H1 (cell line): ENCODE results near the gene PLK4. TPM values are rescaled to one million over a fixed set of nuclear protein-coding genes. Genes with fewer than 3 reads are reported as not detected.

Experiments
- CHD7 ChIP-seq: fragments of 300-600 bp; sonication (generic); IDR thresholded peaks from 2 replicates; pipeline ENCODE4 v1.7.1; 2012; ENCODE audit warnings: low read length, moderate library complexity, mild to moderate bottlenecking, inconsistent platforms; ENCODE audit not compliant: insufficient replicate concordance
- CREB1 ChIP-seq: IDR thresholded peaks from 2 replicates; pipeline ENCODE4 v1.6.1; 2012; ENCODE audit warnings: inconsistent platforms
- EP300 ChIP-seq, 2 experiments: IDR thresholded peaks; 1 replicate in 1 of 2; 2 replicates in 1 of 2; pipeline ENCODE4 v1.6.1; 2011 to 2012; ENCODE audit warnings: low read depth in 2 of 2, low read length in 2 of 2, mild to moderate bottlenecking in 2 of 2, borderline replicate concordance in 1 of 2, inconsistent platforms in 1 of 2, moderate library complexity in 1 of 2
- HDAC2 ChIP-seq, 2 experiments: fragments of 300-600 bp in 1 of 2; sonication (generic) in 1 of 2; IDR thresholded peaks; 2 replicates each; pipeline ENCODE4 v1.6.1; 2011 to 2012; ENCODE audit warnings: low read depth in 2 of 2, low read length in 2 of 2, mild to moderate bottlenecking in 2 of 2, moderate library complexity in 2 of 2, borderline replicate concordance in 1 of 2, inconsistent platforms in 1 of 2
- KDM5A ChIP-seq: fragments of 200-600 bp; IDR thresholded peaks from 2 replicates; pipeline ENCODE4 v1.7.1; 2012; ENCODE audit warnings: mild to moderate bottlenecking, low read length, inconsistent platforms, mixed read lengths
- POLR2A ChIP-seq, 2 experiments: IDR thresholded peaks; 1 replicate in 1 of 2; 2 replicates in 1 of 2; pipeline ENCODE4 v1.6.1; 2011; ENCODE audit warnings: low read depth in 2 of 2, low read length in 2 of 2, mild to moderate bottlenecking in 2 of 2; ENCODE audit errors: control extremely low read depth in 1 of 2
- RBBP5 ChIP-seq: IDR thresholded peaks from 2 replicates; pipeline ENCODE4 v1.7.1; 2012; ENCODE audit warnings: low read depth, mild to moderate bottlenecking, inconsistent platforms, low read length, moderate library complexity, borderline replicate concordance
- SIRT6 ChIP-seq: IDR thresholded peaks from one replicate; pipeline ENCODE4 v1.7.1; 2012; ENCODE audit warnings: low read length, inconsistent platforms
- TCF12 ChIP-seq: IDR thresholded peaks from 2 replicates; pipeline ENCODE4 v1.6.1; 2011; ENCODE audit warnings: low read depth, mild to moderate bottlenecking, low read length
- polyA plus RNA-seq, 7 experiments: library from polyadenylated mRNA; depleted of rRNA in 3 of 7; stranded (reverse) in 5 of 7; unstranded in 2 of 7; fragments of >200 nt in 5 of 7; fragments of 200-250 nt in 2 of 7; gene quantifications; 1 replicate in 5 of 7; 2 replicates in 1 of 7; 4 replicates in 1 of 7; pipeline versions ENCODE4 v1.2.1 to v1.2.3, GENCODE V29; 2011 to 2013; ENCODE audit warnings: missing spikeins in 2 of 7, mixed read lengths in 2 of 7
- total RNA-seq: library from RNA; stranded (reverse); fragmentation: NEBNext Ultra II Directional; extraction: Animal tissue kit (Norgen Biotek cat#: 25700); gene quantifications from 2 replicates; pipeline ENCODE4 v1.2.1, GENCODE V29; 2021

Gene PLK4
- total and polyA plus RNA-seq, 2 of the 8 experiments (the other 6 are each of a cell fraction or from before 2014, with no cell fraction given), result 23.3 to 35.2 TPM

DNA sequence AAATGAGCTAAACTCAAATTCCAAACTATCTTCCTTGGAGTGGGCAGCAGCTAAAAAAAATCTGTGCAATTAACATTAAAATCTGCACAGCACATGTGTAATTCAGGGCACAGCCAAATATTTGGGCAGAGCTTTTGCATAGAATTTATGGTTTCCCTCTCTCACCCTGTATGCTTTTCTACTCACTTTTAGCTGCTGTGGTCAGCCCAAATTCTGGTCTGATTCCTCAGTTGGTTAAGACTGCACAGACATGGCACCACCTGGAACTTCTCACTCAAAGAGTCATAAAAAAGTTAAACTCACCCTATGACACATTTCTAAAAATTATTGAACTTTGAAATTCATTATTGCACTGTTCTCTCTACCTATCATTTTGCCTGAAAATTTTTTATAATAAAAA lies 4.9 kb upstream of the PLK4 start (continued):
- TF ChIP-seq CHD7, result no peak
- no peak for TF ChIP-seq RBBP5
- TF ChIP-seq POLR2A (IDR thresholded peaks at IDR 0.05; ENCODE audit: control extremely low read depth in 1 of 2, low read depth in 2 of 2, low read length in 2 of 2), result no peak
- no peak for TF ChIP-seq HDAC2 (IDR thresholded peaks at IDR 0.05; ENCODE audit: borderline replicate concordance in 1 of 2, low read depth in 2 of 2, low read length in 2 of 2)
- no peak for TF ChIP-seq EP300 (IDR thresholded peaks at IDR 0.05; ENCODE audit: borderline replicate concordance in 1 of 2, low read depth in 2 of 2, low read length in 2 of 2)
- no peak for TF ChIP-seq KDM5A
- no peak for TF ChIP-seq CREB1
- TF ChIP-seq TCF12, result no peak
- no peak for TF ChIP-seq SIRT6
- TF ChIP-seq, all 59 proteins: peak for 0
